Tibial nerve (tissue), 4 donors: ENCODE results near the gene ADORA1. TPM values are rescaled to one million over a fixed set of nuclear protein-coding genes. Genes with fewer than 3 reads are reported as not detected.

Source experiments
- DNase-seq, 2 donors: peaks; one replicate each; pipeline ENCODE4 v3.0.0-alpha.2; 2019; ENCODE audit warnings: low spot score in 2 of 2
- H3K27ac ChIP-seq, 4 donors: fragments of 200-600 bp; sonication (generic) in 3 of 4; one replicate each; pipeline ENCODE4 v1.5.1; 2017 to 2019; ENCODE audit warnings: mild to moderate bottlenecking in 1 of 4
- H3K27me3 ChIP-seq, 2 donors: fragments of 200-600 bp; sonication (generic) in 1 of 2; one replicate each; pipeline versions ENCODE4 v1.5.1 to v1.6.0; 2017 to 2019
- H3K36me3 ChIP-seq, 3 donors: fragments of 200-600 bp; sonication (generic); one replicate each; pipeline ENCODE4 v1.5.1; 2018 to 2019
- H3K4me1 ChIP-seq, 4 donors: fragments of 200-600 bp; sonication (generic) in 3 of 4; one replicate each; pipeline ENCODE4 v1.5.1; 2017 to 2019
- H3K4me3 ChIP-seq, 4 donors: fragments of 200-600 bp; sonication (generic) in 3 of 4; one replicate each; pipeline ENCODE4 v1.5.1; 2017 to 2019; ENCODE audit warnings: mild to moderate bottlenecking in 1 of 4, moderate library complexity in 1 of 4
- H3K9me3 ChIP-seq, 4 donors: fragments of 200-600 bp; sonication (generic) in 3 of 4; one replicate each; pipeline ENCODE4 v1.5.1; 2017 to 2019
- CTCF ChIP-seq, 5 experiments: fragments of 200-600 bp in 3 of 5; fragments of 450-650 bp in 2 of 5; sonication (generic) in 3 of 5; IDR thresholded peaks; one replicate each; pipeline ENCODE4 v1.5.1; 2016 to 2019; ENCODE audit warnings: antibody characterized with exemption in 5 of 5, mild to moderate bottlenecking in 3 of 5, moderate library complexity in 2 of 5
- EP300 ChIP-seq, 2 donors: sonication (generic); formaldehyde crosslinking; IDR thresholded peaks; one replicate each; pipeline ENCODE4 v1.6.1; 2017; ENCODE audit warnings: antibody characterized with exemption in 2 of 2, mild to moderate bottlenecking in 1 of 2
- POLR2A ChIP-seq, 2 donors: fragments of 450-650 bp; IDR thresholded peaks; one replicate each; pipeline ENCODE4 v1.6.1; 2017; ENCODE audit warnings: antibody characterized with exemption in 2 of 2, mild to moderate bottlenecking in 2 of 2, moderate library complexity in 2 of 2
- WGBS, 2 donors: methylation state at CpG; one replicate each; pipeline ENCODE4 v1.1.5; 2018; 5-methylcytosine and 5-hydroxymethylcytosine counted together
- total RNA-seq, 4 donors: library from RNA; depleted of rRNA; stranded (reverse); fragments of >200 nt; gene quantifications; one replicate each; pipeline ENCODE4 v1.1.0, GENCODE V29; 2016

Gene ADORA1
- total RNA-seq, 4 donors from 2014 or later = 0.30 to 2.2 (median 0.96) TPM

GRCh38 chr1:203090421-203091198 lies 36.9 kb upstream of the ADORA1 start:
- WGBS, 2 donors = 46 to 65% methylated on average over 6 of the region's 6 CpGs
- no peaks in the 10 kb centered on the region for H3K4me1 ChIP-seq
- no peaks in the 10 kb centered on the region for H3K36me3 ChIP-seq
- peaks cover 0 to 15% (median 3%) of the 10 kb centered on the region in 4 donors for H3K9me3 ChIP-seq
- H3K4me3 ChIP-seq = no peak overlapping the region
- no peaks in the 10 kb centered on the region for H3K27me3 ChIP-seq
- no peak for DNase-seq
- H3K27ac ChIP-seq = no peak overlapping the region
- TF ChIP-seq EP300 (IDR thresholded peaks at IDR 0.05) = no peak
- TF ChIP-seq POLR2A (IDR thresholded peaks at IDR 0.05) = no peak

GRCh38 chr1:203091199-203091477 lies 36.4 kb upstream of the ADORA1 start:
- peaks cover 0 to 20% (median 5%) of the 10 kb centered on the region in 4 donors for H3K9me3 ChIP-seq
- H3K4me1 ChIP-seq = no peaks in the 10 kb centered on the region
- H3K27me3 ChIP-seq = no peaks in the 10 kb centered on the region
- H3K36me3 ChIP-seq = no peaks in the 10 kb centered on the region
- H3K4me3 ChIP-seq = no peak overlapping the region
- no peak overlapping the region for H3K27ac ChIP-seq
- 68 to 92% methylated on average over 4 of the region's 4 CpGs for WGBS, 2 donors
- DNase-seq = no peak
- TF ChIP-seq EP300 (IDR thresholded peaks at IDR 0.05) (no peak), CTCF (IDR thresholded peaks at IDR 0.05) (no peak), POLR2A (IDR thresholded peaks at IDR 0.05) (no peak)

DNA sequence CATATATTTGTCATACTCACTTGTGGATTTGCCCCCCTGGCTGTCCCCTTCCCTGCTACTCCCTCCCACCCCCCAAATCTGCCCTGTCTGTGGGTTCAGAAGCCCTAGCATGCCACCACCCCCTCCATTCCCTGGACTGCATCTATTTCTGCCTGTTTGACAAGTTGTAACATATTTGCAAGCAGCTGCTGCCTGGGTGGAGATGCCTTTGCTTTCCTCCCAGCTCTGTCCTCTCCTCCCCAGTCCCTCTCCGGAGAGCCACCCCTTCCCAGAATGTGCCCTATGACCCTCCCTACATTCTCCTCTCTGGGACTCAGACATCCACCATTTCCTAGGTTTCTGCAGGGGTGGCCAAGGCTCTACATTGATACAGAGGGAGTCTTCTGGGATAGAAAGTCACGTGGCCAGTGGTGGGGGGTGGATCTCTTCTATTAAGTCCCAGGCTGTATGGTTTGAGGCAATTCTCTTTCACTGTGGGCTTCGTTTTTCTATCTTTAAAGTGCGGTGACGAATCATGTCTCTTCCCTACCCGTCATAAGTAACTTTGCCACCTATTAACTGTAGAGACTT lies 35.7 kb upstream of the ADORA1 start:
- H3K4me3 ChIP-seq = no peak overlapping the region
- peaks cover 0 to 21% (median 5%) of the 10 kb centered on the region in 4 donors for H3K9me3 ChIP-seq
- H3K27me3 ChIP-seq = no peaks in the 10 kb centered on the region
- no peaks in the 10 kb centered on the region for H3K4me1 ChIP-seq
- no peak for DNase-seq
- TF ChIP-seq POLR2A (IDR thresholded peaks at IDR 0.05) = no peak
- TF ChIP-seq EP300 (IDR thresholded peaks at IDR 0.05) = no peak
- no peak for TF ChIP-seq CTCF (IDR thresholded peaks at IDR 0.05)
- no peak overlapping the region for H3K27ac ChIP-seq
- WGBS, 2 donors = 76 to 77% methylated on average over 6 of the region's 6 CpGs
- no peaks in the 10 kb centered on the region for H3K36me3 ChIP-seq

DNA sequence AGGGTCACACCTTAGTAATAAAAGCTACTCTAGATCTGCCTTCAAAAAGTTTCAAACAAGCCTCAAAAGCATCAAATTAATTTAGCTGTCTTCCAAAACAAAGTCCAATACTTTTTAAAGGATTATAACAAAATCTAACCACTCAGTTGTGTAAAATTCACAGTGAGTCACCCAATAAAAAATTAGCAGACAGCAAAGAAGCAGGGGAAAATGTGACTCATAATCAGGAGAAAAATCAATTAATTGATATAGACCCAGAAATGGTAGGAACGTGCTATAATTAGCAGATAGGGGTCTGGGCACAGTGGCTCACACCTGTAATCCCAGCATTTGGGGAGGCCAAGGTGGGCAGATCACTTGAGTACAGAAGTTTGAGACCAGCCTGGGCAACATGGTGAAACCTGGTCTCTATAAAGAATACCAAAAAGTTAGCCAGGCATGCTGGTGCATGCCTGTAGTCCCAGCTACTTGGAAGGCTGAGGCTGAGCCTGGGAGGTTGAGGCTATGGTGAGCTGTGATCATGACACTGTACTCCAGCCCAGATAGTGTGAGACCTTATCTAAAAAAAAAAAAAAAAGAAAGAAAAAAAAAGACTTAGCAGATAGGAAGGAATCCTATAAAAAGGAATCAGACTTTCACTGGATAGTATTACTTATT lies 33.6 kb upstream of the ADORA1 start:
- TF ChIP-seq CTCF (IDR thresholded peaks at IDR 0.05) (no peak), POLR2A (IDR thresholded peaks at IDR 0.05) (no peak), EP300 (IDR thresholded peaks at IDR 0.05) (no peak)
- no peaks in the 10 kb centered on the region for H3K36me3 ChIP-seq
- no peaks in the 10 kb centered on the region for H3K4me1 ChIP-seq
- H3K4me3 ChIP-seq = no peak overlapping the region
- no peak overlapping the region for H3K27ac ChIP-seq
- no peaks in the 10 kb centered on the region for H3K27me3 ChIP-seq
- peaks cover 0 to 21% (median 5%) of the 10 kb centered on the region in 4 donors for H3K9me3 ChIP-seq
- WGBS, 2 donors = 84 to 93% methylated on average over 1 of the region's 1 CpG
- DNase-seq = no peak

- no peak overlapping the region for H3K4me3 ChIP-seq
- no peaks in the 10 kb centered on the region for H3K36me3 ChIP-seq
- H3K9me3 ChIP-seq = peaks cover 0 to 21% (median 5%) of the 10 kb centered on the region in 4 donors
- DNase-seq = no peak
- no peak overlapping the region for H3K27ac ChIP-seq
- TF ChIP-seq CTCF (IDR thresholded peaks at IDR 0.05) (no peak), EP300 (IDR thresholded peaks at IDR 0.05) (no peak), POLR2A (IDR thresholded peaks at IDR 0.05) (no peak)
- 88 to 90% methylated on average over 1 of the region's 1 CpG for WGBS, 2 donors
- H3K27me3 ChIP-seq = no peaks in the 10 kb centered on the region
- H3K4me1 ChIP-seq = no peaks in the 10 kb centered on the region
Observed at GRCh38 chr1:203095061-203095690, 32.4 kb upstream of the ADORA1 start.
